HG03469 (cell line): ENCODE measurements around the gene PLP1.

ENCODE experiments used
- ATAC-seq: cut with Tn5 transposase; IDR thresholded peaks from one replicate; pipeline ENCODE4 v1.9.1; 2021; ENCODE audit warnings: mild to moderate bottlenecking, moderate library complexity, moderate number of reproducible peaks; ENCODE audit not compliant: unreplicated experiment

The PLP1 gene

GRCh38 chrX:103823591-103823990 is 47.0 kb downstream of the PLP1 start:
- ATAC-seq, result no peak

DNA sequence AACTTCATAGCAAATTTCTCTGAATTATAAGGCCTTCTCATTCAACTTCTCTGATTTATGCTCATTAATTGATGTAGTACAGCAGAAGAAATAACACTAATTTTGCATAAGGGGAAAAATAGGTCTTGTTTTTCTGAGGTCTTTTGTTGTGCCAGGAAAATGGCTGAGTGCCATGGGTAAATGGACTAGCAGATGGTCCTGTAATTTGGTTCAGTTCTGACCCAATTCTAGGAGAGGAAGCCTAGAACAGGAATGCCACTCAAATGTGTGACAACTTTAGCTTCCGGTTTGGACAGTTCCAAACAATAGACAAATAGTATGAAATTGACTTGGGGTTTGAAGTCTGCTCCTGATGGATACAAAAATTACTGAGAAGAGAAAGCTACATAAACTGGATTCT is 49.2 kb downstream of the PLP1 start:
- ATAC-seq, result no peak

DNA sequence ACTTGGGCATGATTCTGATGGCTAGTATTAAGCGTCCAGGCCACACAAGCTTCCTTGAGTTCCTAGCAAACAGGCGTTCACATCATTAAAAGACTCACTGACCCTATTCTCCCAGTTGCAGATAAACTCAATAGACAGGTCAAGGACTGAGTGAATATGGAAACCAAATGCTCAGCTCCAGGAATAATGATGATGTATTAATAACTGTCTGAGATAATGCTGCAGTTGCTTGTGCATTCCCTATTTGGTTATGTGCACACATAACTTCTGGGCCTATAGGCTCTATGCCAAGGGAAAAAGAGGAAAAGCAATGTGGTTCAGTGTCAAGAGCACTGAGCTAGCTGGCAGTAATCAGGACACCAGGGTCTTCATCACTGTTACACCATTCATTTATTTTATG is 51.9 kb downstream of the PLP1 start:
- no peak for ATAC-seq

DNA sequence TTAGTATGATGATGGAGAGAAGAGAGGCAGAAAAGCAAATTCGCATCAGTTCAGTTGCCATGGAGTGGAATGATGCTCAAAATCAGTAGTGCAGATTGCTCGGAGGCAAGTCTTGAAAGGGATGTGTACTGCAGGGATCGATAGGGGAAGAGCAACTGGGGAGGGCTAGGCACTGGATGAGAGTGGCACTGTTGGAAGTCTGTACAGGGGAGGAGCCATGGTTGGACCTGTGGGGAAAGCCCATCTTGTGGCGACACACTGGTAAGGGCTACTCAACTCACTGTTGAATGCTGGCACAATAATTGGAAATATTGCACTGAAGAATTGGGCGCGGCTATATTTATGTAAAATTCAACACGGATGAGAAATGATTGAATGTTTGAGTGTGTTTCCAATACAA is 54.2 kb downstream of the PLP1 start:
- no peak for ATAC-seq

GRCh38 chrX:103831342-103831802 is 54.7 kb downstream of the PLP1 start:
- ATAC-seq, result no peak

DNA sequence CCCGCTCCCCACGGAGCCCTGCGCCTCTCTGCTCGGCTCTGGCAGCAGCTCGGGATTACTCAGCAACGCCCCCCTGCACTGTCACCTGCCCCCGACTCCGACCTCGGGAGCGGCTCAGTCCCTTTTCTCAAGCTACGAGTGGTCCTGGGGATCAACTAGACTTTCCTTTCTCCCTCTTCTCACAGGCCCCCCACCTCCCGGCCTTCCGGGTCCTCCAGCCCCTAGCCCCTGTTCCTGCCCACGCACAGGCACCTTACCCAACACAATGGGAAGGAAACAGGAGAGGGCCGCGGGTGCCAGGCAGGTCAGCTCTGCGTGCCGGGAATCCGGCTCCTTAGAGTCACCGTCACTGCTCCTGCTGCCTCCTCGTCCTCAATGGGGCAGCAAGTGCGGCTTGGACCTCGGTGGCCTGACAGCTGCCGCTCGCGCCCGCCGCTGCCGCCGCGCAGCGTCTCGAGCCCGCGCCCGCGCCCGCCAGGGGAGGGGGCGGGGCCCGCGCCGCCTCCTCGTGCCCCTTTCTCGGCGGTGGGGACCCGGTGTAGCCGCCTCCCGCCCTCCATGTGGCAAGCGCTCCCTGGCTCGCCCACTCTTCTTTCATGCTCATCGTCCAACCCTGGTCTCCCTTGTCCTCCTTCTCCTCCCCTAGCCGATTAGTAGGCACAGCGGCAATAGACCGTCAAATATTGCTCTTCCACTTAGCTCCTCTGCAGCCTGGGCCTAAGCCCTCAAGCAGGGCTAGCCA is 55.3 kb downstream of the PLP1 start, which contains the start of gene RAB9B:
TSS of gene RAB9B (minus strand) at position 455 of the 742 bp plus-strand sequence. CDS start 6,473 bp downstream, outside the sequence.
- peak; percentile 60 for ATAC-seq

DNA sequence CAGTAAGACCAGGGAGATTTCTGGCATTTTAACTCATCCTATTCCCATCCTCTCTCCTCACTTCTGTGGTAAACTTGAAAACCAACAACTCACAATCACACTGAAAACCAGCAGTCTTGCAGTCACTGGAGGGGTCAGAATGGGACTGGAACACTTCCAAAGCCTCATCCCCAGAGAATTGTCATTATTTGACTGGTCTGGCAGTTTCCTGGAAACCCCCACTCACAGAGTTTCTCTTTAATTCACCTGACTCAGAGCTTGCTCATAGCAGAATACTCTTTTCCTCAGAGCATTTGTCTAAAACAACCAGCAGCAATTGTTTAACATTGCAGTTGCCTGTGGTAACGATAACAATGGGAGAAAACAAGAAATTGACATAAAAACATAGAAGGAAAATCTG is 62.8 kb downstream of the PLP1 start:
- ATAC-seq, result no peak
